Ishikawa (cell line): Measurements from ENCODE around the gene MZT1.

ENCODE experiments used
- CEBPB ChIP-seq: IDR thresholded peaks from 2 replicates; pipeline ENCODE4 v1.6.1; 2012
- CREB1 ChIP-seq: IDR thresholded peaks from 2 replicates; pipeline ENCODE4 v1.6.1; 2012; ENCODE audit warnings: low read depth
- EGR1 ChIP-seq: IDR thresholded peaks from 2 replicates; pipeline ENCODE4 v1.6.1; 2012
- EP300 ChIP-seq: IDR thresholded peaks from 2 replicates; pipeline ENCODE4 v1.6.1; 2012; ENCODE audit warnings: borderline replicate concordance
- FOXM1 ChIP-seq: IDR thresholded peaks from 2 replicates; pipeline ENCODE4 v1.6.1; 2012; ENCODE audit warnings: low read depth, borderline replicate concordance
- MAX ChIP-seq: IDR thresholded peaks from 2 replicates; pipeline ENCODE4 v1.6.1; 2012
- RAD21 ChIP-seq: IDR thresholded peaks from 2 replicates; pipeline ENCODE4 v1.6.1; 2012; ENCODE audit warnings: low read depth
- TAF1 ChIP-seq: IDR thresholded peaks from 2 replicates; pipeline ENCODE4 v1.6.1; 2012; ENCODE audit warnings: low read depth, mild to moderate bottlenecking
- TCF12 ChIP-seq: IDR thresholded peaks from 2 replicates; pipeline ENCODE4 v1.6.1; 2012; ENCODE audit warnings: low read depth
- TEAD4 ChIP-seq: IDR thresholded peaks from 2 replicates; pipeline ENCODE4 v1.6.1; 2012
- YY1 ChIP-seq: IDR thresholded peaks from 2 replicates; pipeline ENCODE4 v1.6.1; 2012; ENCODE audit warnings: low read depth
- ZBTB7A ChIP-seq: IDR thresholded peaks from 2 replicates; pipeline ENCODE4 v1.6.1; 2012; ENCODE audit warnings: low read depth
- TF ChIP-seq, protein P1 (sequence below): IDR thresholded peaks from 2 replicates; pipeline ENCODE4 v1.6.1; 2012; ENCODE audit warnings: low read depth, mild to moderate bottlenecking

GRCh38 chr13:72716776-72717175, 10.7 kb downstream of the MZT1 start:
- TF ChIP-seq, protein P1, sequence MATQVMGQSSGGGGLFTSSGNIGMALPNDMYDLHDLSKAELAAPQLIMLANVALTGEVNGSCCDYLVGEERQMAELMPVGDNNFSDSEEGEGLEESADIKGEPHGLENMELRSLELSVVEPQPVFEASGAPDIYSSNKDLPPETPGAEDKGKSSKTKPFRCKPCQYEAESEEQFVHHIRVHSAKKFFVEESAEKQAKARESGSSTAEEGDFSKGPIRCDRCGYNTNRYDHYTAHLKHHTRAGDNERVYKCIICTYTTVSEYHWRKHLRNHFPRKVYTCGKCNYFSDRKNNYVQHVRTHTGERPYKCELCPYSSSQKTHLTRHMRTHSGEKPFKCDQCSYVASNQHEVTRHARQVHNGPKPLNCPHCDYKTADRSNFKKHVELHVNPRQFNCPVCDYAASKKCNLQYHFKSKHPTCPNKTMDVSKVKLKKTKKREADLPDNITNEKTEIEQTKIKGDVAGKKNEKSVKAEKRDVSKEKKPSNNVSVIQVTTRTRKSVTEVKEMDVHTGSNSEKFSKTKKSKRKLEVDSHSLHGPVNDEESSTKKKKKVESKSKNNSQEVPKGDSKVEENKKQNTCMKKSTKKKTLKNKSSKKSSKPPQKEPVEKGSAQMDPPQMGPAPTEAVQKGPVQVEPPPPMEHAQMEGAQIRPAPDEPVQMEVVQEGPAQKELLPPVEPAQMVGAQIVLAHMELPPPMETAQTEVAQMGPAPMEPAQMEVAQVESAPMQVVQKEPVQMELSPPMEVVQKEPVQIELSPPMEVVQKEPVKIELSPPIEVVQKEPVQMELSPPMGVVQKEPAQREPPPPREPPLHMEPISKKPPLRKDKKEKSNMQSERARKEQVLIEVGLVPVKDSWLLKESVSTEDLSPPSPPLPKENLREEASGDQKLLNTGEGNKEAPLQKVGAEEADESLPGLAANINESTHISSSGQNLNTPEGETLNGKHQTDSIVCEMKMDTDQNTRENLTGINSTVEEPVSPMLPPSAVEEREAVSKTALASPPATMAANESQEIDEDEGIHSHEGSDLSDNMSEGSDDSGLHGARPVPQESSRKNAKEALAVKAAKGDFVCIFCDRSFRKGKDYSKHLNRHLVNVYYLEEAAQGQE: no peak
- TF ChIP-seq RAD21 (no peak), CEBPB (no peak), MAX (no peak), EGR1 (no peak), EP300 (no peak), YY1 (no peak), TCF12 (no peak), FOXM1 (no peak), CREB1 (no peak), TEAD4 (no peak), TAF1 (no peak), ZBTB7A (no peak)
